SU-DHL-6 (cell line): Measurements from ENCODE around the gene BBS1.

Experiments
- H2AFZ ChIP-seq: fragments of 200-600 bp; sonication (generic); 2 replicates; pipeline ENCODE4 v1.6.1; 2014; ENCODE audit warnings: low read depth, mild to moderate bottlenecking, moderate library complexity, mixed read lengths, antibody characterized with exemption, low read length; ENCODE audit not compliant: severe bottlenecking
- H3F3A ChIP-seq: fragments of 200-600 bp; shearing (Covaris generic); 2 replicates; pipeline ENCODE4 v1.6.0; 2016; ENCODE audit warnings: antibody characterized with exemption, mild to moderate bottlenecking; ENCODE audit not compliant: insufficient read depth
- H3K27ac ChIP-seq: fragments of 200-600 bp; sonication (generic); 2 replicates; pipeline ENCODE4 v1.5.1; 2016; ENCODE audit warnings: low read depth, mild to moderate bottlenecking, low read length, moderate library complexity, mixed read lengths
- H3K27me3 ChIP-seq: fragments of 200-600 bp; sonication (generic), shearing (Covaris generic); 2 replicates; pipeline ENCODE4 v1.6.0; 2014; ENCODE audit warnings: mild to moderate bottlenecking, low read length
- H3K36me3 ChIP-seq: fragments of 200-600 bp; sonication (generic); 2 replicates; pipeline ENCODE4 v1.6.1; 2014; ENCODE audit warnings: mild to moderate bottlenecking, low read length, mixed read lengths
- H3K4me2 ChIP-seq: fragments of 300-600, 200-600 bp; shearing (Covaris generic), sonication (generic); 2 replicates; pipeline ENCODE4 v1.6.0; 2014; ENCODE audit warnings: low read length, low read depth, mild to moderate bottlenecking; ENCODE audit not compliant: poor library complexity, severe bottlenecking
- H3K4me3 ChIP-seq: fragments of 200-600 bp; sonication (generic); 2 replicates; pipeline ENCODE4 v1.5.1; 2014; ENCODE audit warnings: antibody characterized with exemption, low read length, mild to moderate bottlenecking, mixed read lengths; ENCODE audit not compliant: insufficient read depth, poor library complexity, severe bottlenecking
- H3K79me2 ChIP-seq: fragments of 200-600 bp; sonication (generic); 2 replicates; pipeline ENCODE4 v1.6.1; 2014; ENCODE audit warnings: mild to moderate bottlenecking, low read length, moderate library complexity; ENCODE audit not compliant: insufficient read depth
- H3K9ac ChIP-seq: fragments of 200-600 bp; sonication (generic); 2 replicates; pipeline ENCODE4 v1.7.0; 2014; ENCODE audit warnings: mild to moderate bottlenecking, low read length
- H3K9me2 ChIP-seq: fragments of 200-600 bp; sonication (generic); replicated peaks from 2 replicates; pipeline ENCODE4 v1.6.1; 2014; ENCODE audit warnings: low read length; ENCODE audit not compliant: insufficient read depth
- H3K9me3 ChIP-seq: fragments of 200-600 bp; sonication (generic); 2 replicates; pipeline ENCODE4 v1.6.1; 2014; ENCODE audit warnings: low read length, mixed read lengths; ENCODE audit not compliant: insufficient read depth
- H4K20me1 ChIP-seq: fragments of 200-600 bp; sonication (generic); 2 replicates; pipeline ENCODE4 v1.6.1; 2014; ENCODE audit warnings: low read depth, mild to moderate bottlenecking, antibody characterized with exemption, low read length, moderate library complexity, mixed read lengths
- CTCF ChIP-seq: fragments of 200-600 bp; sonication (generic); IDR thresholded peaks from one replicate; pipeline ENCODE4 v1.5.1; 2017; ENCODE audit warnings: antibody characterized with exemption, mild to moderate bottlenecking, low read length, moderate library complexity; ENCODE audit not compliant: insufficient read depth, poor library complexity, severe bottlenecking
- EZH2phosphoT487 ChIP-seq: fragments of 200-600 bp; sonication (generic), shearing (Covaris generic); conservative IDR thresholded peaks from 2 replicates; pipeline ENCODE4 v1.6.1; 2018; ENCODE audit warnings: mild to moderate bottlenecking, antibody characterized with exemption, low read length, moderate library complexity, mixed read lengths

BBS1 gene

DNA sequence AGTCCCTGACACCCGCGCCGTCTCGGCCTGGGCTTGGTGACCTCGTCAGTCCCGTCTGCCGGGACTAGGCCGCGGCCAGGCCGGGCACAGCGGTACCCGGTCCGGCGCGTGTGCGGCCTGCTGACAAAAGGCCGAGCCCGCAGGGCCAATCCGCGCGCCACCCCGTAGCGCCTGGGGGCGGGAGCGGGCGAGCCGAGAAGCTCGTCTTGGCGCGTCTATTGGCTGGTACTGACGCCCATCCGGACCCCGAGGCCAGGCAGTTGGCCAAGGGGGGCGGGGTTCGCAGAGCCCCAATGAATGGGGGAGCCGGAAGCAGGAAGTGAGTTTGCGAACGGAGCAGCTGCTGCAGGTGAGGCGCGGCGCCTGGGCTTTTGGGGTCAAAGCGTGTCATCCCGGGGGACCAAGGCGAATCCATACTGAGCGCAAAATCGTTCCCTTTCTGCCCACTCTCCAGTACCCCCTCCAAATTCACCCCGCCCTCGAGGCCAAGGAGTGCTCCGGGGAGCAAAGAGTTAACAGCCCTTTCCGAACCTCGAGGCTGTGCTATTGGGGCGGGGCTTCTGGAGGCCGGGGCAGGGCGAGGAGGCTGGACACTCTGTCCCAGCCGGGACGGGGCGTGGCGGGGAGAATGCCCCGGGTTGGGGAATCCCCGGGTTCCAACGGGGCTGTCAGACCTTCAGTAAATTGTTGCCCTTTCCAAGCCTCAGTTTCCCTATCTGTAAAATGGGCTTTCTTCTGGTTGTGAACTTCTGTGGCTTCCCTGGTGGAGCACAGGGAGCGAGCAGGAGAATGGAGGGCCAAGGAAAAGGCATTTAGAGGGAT, 30.1 kb upstream of the BBS1 start, which contains the start of gene DPP3:
Gene DPP3, plus strand, starts transcription at position 318 of the 822 bp plus-strand sequence. CDS start 1,767 bp downstream, outside the sequence.
- Histone ChIP-seq H3K27me3 (no peaks in the 10 kb centered on the region), H3K4me3 (peak within 1 kb of the TSS; percentile 85), H3K9me2 (no peaks in the 10 kb centered on the region), H3K9me3 (no peaks in the 10 kb centered on the region), H3K79me2 (0 out of 2 replicates have a peak, but pooled peaks cover 11% of the 10 kb centered on the region), H3K36me3 (no peaks in the 10 kb centered on the region), H2AFZ (peak within 1 kb of the TSS; percentile 49), H3F3A (no peaks in the 10 kb centered on the region), H3K27ac (peak within 1 kb of the TSS; percentile 49), H3K4me2 (peak within 1 kb of the TSS; percentile 94), H3K9ac (peak within 1 kb of the TSS; percentile 77), H4K20me1 (no peaks in the 10 kb centered on the region)
- TF ChIP-seq EZH2phosphoT487 = no peak
- TF ChIP-seq CTCF = no peak

DNA sequence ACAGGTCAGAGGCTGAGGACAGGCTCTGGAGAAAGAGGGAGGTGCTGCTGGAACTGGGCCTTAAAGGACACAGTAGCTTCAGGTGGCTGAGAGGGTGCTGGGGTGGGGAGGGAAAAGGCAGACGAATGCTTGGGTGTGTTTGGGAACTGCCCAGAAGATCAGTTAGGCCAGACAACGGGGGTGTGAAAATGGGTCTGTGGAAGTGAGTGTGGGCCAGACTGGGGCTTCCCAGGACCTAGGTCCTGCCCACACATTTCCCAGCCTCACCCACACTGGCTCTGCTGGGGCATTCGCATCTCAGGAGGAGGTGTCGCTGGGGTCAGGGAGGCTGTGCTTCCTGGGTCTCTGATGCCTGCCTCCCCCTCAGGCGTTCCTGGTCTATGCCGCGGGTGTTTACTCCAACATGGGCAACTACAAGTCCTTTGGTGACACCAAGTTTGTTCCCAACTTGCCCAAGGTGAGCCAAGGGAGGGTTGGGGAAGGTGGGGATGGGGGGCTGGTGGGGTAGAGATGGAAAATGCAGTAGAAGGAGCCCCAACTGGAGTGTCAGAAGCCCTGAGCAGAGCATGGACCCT, 25.5 kb upstream of the BBS1 start:
- no peaks in the 10 kb centered on the region for H3F3A ChIP-seq
- H3K4me2 ChIP-seq = no peak overlapping the region
- no peaks in the 10 kb centered on the region for H3K9me3 ChIP-seq
- H3K4me3 ChIP-seq = no peak overlapping the region
- no peak for TF ChIP-seq CTCF
- no peak for TF ChIP-seq EZH2phosphoT487
- H2AFZ ChIP-seq = no peak overlapping the region
- H3K27ac ChIP-seq = no peak overlapping the region
- no peaks in the 10 kb centered on the region for H3K27me3 ChIP-seq
- no peak overlapping the region for H3K9ac ChIP-seq
- H4K20me1 ChIP-seq = no peaks in the 10 kb centered on the region
- H3K36me3 ChIP-seq = no peaks in the 10 kb centered on the region
- H3K9me2 ChIP-seq = no peaks in the 10 kb centered on the region
- 0 out of 2 replicates have a peak, but pooled peaks cover 7% of the 10 kb centered on the region for H3K79me2 ChIP-seq

GRCh38 chr11:66488957-66489356, 21.5 kb upstream of the BBS1 start:
- Histone ChIP-seq H3K79me2 (no peaks in the 10 kb centered on the region), H3K36me3 (no peaks in the 10 kb centered on the region), H3K4me3 (no peak overlapping the region), H3K4me2 (no peak overlapping the region), H3K9me2 (no peaks in the 10 kb centered on the region), H3K27ac (no peak overlapping the region), H3K9me3 (no peaks in the 10 kb centered on the region), H4K20me1 (no peaks in the 10 kb centered on the region), H3F3A (no peaks in the 10 kb centered on the region), H3K27me3 (no peaks in the 10 kb centered on the region), H2AFZ (no peak overlapping the region), H3K9ac (no peak overlapping the region)
- TF ChIP-seq CTCF (no peak), EZH2phosphoT487 (no peak)
